SH-SY5Y (cell line): ENCODE measurements around the gene CCNH.

ENCODE experiments used
- GATA2 ChIP-seq: IDR thresholded peaks from 2 replicates; pipeline ENCODE4 v1.6.1; 2011; ENCODE audit warnings: mild to moderate bottlenecking, low read depth, low read length
- GATA3 ChIP-seq: IDR thresholded peaks from 2 replicates; pipeline ENCODE4 v1.6.1; 2011; ENCODE audit warnings: low read depth, mild to moderate bottlenecking, low read length, moderate library complexity

DNA sequence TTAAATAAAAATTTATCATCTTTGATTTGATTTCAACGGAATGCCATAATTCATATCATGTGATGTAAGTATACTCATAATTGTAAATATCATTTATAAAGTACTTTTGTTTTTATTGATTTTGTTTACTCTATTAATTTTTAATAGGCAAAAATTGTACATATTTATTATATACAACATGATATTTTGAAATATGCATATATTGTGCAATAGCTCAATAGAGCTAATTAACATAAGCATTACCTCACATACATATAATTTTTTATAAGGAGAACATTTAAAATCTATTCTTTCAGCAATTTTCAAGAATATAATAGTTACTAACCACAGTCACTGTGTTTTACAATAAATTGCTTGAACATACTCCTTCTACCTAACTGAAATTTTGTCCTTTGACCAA is 25.0 kb upstream of the CCNH start:
- no peak for TF ChIP-seq GATA2
- no peak for TF ChIP-seq GATA3
